Measurements from ENCODE around the gene TACC2. TPM values are rescaled to one million over a fixed set of nuclear protein-coding genes. Genes with fewer than 3 reads are reported as not detected.

The TACC2 gene
- total RNA-seq, 1 donor from 2014 or later = not detected

DNA sequence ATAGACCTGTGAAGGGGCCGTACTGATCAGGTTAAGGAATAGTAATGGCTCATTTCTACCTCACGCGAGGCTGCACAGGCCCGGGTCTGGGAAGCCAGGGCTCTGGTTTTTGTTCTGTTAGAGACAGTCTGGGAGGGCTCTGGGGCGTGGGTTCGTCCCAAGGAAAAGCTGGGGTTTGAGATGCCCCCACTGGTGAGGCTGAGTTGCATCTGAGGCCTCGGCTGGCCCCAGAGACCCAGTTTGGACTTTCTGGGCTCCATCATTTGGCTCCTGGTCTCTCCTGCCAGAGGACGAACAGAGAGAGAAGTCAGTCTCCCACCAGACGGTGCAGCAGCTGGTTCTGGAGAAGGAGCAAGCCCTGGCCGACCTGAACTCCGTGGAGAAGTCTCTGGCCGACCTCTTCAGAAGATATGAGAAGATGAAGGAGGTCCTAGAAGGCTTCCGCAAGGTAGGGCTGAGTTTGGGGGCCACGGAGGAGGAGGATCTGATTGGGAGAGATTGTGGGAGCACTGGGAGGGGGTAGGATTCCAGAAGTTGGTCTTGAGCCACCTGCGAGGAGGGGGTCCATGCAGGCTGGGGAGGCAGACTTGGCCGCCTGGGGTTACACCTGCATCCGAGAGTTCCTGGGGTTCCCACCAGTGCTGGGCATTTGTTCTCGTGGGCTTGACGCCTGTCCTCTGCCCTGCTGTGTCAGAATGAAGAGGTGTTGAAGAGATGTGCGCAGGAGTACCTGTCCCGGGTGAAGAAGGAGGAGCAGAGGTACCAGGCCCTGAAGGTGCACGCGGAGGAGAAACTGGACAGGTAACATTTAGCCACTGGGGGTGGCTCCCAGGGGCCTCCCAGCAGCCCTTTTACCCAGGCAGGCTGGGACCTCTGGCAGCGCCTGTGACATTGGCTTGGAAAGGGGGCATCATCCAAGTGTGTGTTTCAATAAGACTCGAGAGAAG is 259.7 kb downstream of the TACC2 start:
- intact Hi-C loops (cut with micrococcal nuclease) = no loop called here
- H3K36me3 Mint-ChIP-seq (ENCODE audit: low read depth) = no peaks in the 10 kb centered on the region
- H3K4me3 Mint-ChIP-seq = no peak overlapping the region
- H3K27me3 Mint-ChIP-seq (ENCODE audit: insufficient read depth) = peaks cover 2% of the 10 kb centered on the region
- H3K27ac Mint-ChIP-seq = no peak overlapping the region
- H3K4me1 Mint-ChIP-seq (ENCODE audit: low read depth) = no peaks in the 10 kb centered on the region
- no peaks in the 10 kb centered on the region for H3K9me3 Mint-ChIP-seq
- no peak for DNase-seq (ENCODE audit: low spot score)

DNA sequence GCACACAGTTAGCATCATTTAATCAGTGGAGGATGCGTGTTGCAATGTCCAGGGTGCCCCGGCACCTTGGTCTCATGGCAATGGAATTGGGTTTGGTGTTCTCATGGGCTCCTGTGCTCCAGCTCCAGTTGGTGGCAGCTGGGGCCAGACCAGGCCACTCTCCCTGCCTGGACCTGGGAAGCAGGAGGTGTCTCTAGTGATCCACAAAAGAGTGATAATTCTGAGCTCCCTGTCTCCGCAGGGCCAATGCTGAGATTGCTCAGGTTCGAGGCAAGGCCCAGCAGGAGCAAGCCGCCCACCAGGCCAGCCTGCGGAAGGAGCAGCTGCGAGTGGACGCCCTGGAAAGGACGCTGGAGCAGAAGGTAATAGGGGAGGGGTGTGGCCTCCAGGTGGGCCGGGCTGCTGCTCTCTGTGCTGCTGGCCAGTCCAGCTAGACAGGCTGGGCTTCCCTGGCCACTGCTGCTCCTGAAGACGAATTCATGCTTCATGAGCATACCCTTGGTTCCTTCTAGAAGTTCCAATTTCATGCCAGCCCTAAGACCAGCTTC is 260.4 kb downstream of the TACC2 start:
- no peak overlapping the region for H3K27ac Mint-ChIP-seq
- peaks cover 2% of the 10 kb centered on the region for H3K27me3 Mint-ChIP-seq (ENCODE audit: insufficient read depth)
- H3K9me3 Mint-ChIP-seq = no peaks in the 10 kb centered on the region
- no peaks in the 10 kb centered on the region for H3K4me1 Mint-ChIP-seq (ENCODE audit: low read depth)
- intact Hi-C loops (cut with micrococcal nuclease) = no loop called here
- DNase-seq (ENCODE audit: low spot score) = no peak
- H3K4me3 Mint-ChIP-seq = no peak overlapping the region
- H3K36me3 Mint-ChIP-seq (ENCODE audit: low read depth) = no peaks in the 10 kb centered on the region

DNA sequence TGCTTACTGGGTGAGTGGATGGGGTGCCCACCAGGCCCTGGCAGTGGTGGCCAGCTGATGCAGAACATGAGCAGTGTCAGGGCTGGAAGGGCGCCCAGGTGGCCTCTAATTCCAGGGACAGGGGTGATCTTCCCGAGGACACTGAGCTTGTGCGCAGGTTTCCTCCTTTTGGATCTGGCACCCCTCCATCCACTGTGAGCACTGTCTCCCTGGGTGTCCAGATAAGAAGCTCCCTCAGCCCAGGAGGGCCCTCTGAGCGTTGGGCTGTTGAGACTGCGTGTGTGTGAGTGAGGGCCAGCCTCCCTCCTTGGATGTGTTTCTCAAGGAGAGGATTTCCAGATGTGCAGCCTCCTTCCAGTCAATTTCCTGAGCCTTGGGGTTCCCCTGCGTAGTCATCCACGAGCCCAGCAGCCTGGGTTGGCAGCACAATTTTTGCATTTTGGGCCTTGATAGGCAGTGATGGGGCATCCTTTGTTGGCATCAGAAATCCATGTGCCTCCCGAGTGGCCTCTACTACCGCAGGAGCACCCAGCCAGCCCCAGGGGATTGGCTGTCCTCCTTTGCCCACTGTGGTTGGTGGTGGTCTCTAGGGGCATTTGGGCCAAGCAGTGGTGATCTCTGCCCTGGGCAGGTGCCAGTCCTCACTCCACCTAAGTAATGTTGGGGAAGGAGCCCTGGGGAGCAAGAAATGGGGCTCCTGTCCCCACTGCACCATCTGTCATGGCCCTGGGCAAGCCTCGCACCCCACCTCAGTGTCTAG is 261.2 kb downstream of the TACC2 start:
- intact Hi-C loops (cut with micrococcal nuclease) = no loop called here
- Mint-ChIP-seq H3K4me3 (no peak overlapping the region), H3K4me1 (ENCODE audit: low read depth) (no peaks in the 10 kb centered on the region), H3K36me3 (ENCODE audit: low read depth) (no peaks in the 10 kb centered on the region), H3K9me3 (no peaks in the 10 kb centered on the region), H3K27me3 (ENCODE audit: insufficient read depth) (peaks cover 2% of the 10 kb centered on the region), H3K27ac (no peak overlapping the region)
- no peak for DNase-seq (ENCODE audit: low spot score)

DNA sequence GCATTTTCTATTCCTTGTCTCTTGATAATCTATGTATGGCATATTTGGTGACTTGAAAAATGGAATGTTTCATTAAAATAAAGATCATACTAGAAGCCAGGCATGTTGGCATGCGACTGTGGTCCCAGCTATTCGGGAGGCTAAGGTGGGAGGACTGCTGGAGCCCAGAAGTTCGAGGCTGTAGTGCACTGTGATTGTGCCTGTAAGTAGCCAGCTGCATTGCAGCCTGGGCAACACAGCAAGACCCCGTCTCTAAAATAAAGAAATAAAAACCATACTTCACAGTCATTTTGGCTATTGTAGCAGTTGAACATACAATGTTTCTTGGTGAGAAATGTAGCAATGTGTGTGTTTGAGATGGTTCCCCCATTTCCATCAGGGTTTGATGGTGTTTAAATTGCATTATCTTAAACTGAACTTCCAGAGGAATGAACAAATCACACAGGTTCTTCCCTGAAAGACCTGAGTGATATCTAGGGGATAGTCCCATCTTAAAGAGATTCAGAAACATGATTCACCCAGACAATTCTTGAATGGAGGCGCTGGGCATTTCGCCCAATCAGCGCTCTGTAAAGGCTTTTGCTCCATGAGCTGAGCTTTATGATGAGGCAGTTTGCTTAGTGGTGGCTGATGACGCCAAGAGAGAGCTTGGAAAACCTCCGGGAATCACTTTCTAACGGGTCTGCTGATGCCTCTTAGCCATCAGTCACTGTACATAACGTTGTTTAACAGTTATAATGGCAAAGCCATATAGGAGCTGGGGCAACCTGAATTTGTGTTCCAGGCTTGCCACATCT is 262.7 kb downstream of the TACC2 start:
- no peaks in the 10 kb centered on the region for H3K4me1 Mint-ChIP-seq (ENCODE audit: low read depth)
- intact Hi-C loops (cut with micrococcal nuclease) = no loop called here
- no peaks in the 10 kb centered on the region for H3K9me3 Mint-ChIP-seq
- no peak overlapping the region for H3K4me3 Mint-ChIP-seq
- H3K27me3 Mint-ChIP-seq (ENCODE audit: insufficient read depth) = peaks cover 2% of the 10 kb centered on the region
- no peak overlapping the region for H3K27ac Mint-ChIP-seq
- DNase-seq (ENCODE audit: low spot score) = no peak
- no peaks in the 10 kb centered on the region for H3K36me3 Mint-ChIP-seq (ENCODE audit: low read depth)

DNA sequence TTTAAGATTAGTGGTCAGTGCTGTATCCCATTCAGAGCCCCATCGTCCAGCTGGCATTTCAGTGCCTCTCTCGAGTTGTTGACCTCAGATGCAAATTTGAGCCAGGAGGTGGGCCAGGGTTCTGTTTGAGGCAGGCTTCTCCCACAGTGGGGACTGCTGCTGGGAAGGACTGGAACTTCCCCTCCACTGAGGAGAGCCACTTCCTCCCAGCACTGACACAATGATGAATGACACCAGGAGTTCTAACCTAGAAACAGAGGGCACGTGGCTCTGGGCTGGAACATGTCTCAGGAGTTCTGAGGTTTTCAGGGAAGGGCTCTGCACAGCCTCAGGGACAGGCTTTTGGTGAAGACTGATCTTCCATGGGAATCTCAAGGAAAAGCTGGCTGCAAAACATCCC is 263.8 kb downstream of the TACC2 start:
- intact Hi-C loops (cut with micrococcal nuclease) = no loop called here
- H3K27ac Mint-ChIP-seq = no peak overlapping the region

DNA sequence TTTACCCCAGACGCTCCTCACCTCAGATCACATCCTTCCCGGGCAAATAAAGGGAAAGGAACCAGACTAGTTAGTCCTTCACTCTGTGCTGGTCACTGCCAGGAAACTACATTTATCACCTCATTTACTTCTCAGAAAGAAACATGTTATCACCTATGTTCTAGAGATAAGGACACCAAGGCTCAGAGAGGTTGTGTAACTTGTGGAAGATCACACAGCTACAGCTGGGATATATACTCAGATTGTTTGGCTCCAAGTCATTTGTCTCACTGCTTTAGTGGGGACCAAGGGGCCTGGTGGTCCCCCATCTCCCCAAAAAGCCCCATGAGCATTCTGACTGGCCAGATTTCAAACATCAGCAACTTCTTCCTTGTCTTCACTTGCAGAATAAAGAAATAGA is 264.6 kb downstream of the TACC2 start:
- H3K36me3 Mint-ChIP-seq (ENCODE audit: low read depth) = no peaks in the 10 kb centered on the region
- H3K9me3 Mint-ChIP-seq = no peaks in the 10 kb centered on the region
- intact Hi-C loops (cut with micrococcal nuclease) = no loop called here
- H3K4me1 Mint-ChIP-seq (ENCODE audit: low read depth) = no peaks in the 10 kb centered on the region
- H3K4me3 Mint-ChIP-seq = no peak overlapping the region
- DNase-seq (ENCODE audit: low spot score) = no peak
- H3K27me3 Mint-ChIP-seq (ENCODE audit: insufficient read depth) = peaks cover 2% of the 10 kb centered on the region
- H3K27ac Mint-ChIP-seq = no peak overlapping the region

More for the DNA sequence above, 263.8 kb downstream of the TACC2 start:
- H3K27me3 Mint-ChIP-seq (ENCODE audit: insufficient read depth) = peaks cover 2% of the 10 kb centered on the region
- H3K4me3 Mint-ChIP-seq = no peak overlapping the region
- no peaks in the 10 kb centered on the region for H3K36me3 Mint-ChIP-seq (ENCODE audit: low read depth)
- no peaks in the 10 kb centered on the region for H3K4me1 Mint-ChIP-seq (ENCODE audit: low read depth)
- no peak for DNase-seq (ENCODE audit: low spot score)
- no peaks in the 10 kb centered on the region for H3K9me3 Mint-ChIP-seq

DNA sequence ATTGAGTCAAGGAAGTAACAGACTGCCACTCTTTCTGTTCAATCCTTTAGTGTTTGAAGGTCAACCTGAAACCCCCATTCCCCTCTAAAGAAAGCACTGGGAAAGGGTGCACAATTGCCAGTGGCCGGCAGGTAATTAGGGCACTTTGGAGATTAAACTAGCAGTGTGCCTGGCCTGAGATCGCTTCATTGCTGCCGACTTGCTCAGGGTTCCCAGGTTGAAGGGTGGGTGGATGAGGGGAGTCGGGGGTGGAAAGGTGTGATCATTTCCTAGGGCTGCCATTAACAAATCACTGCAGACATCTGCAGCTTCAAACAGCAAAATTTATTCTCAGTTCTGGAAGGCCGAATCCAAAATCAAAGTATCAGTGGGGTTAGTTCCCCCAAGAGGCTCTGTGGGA is 265.9 kb downstream of the TACC2 start:
- Mint-ChIP-seq H3K36me3 (ENCODE audit: low read depth) (no peaks in the 10 kb centered on the region), H3K4me3 (no peak overlapping the region), H3K27me3 (ENCODE audit: insufficient read depth) (peaks cover 2% of the 10 kb centered on the region), H3K27ac (no peak overlapping the region), H3K4me1 (ENCODE audit: low read depth) (no peaks in the 10 kb centered on the region), H3K9me3 (no peaks in the 10 kb centered on the region)
- no peak for DNase-seq (ENCODE audit: low spot score)
- intact Hi-C loops (cut with micrococcal nuclease) = no loop called here

DNA sequence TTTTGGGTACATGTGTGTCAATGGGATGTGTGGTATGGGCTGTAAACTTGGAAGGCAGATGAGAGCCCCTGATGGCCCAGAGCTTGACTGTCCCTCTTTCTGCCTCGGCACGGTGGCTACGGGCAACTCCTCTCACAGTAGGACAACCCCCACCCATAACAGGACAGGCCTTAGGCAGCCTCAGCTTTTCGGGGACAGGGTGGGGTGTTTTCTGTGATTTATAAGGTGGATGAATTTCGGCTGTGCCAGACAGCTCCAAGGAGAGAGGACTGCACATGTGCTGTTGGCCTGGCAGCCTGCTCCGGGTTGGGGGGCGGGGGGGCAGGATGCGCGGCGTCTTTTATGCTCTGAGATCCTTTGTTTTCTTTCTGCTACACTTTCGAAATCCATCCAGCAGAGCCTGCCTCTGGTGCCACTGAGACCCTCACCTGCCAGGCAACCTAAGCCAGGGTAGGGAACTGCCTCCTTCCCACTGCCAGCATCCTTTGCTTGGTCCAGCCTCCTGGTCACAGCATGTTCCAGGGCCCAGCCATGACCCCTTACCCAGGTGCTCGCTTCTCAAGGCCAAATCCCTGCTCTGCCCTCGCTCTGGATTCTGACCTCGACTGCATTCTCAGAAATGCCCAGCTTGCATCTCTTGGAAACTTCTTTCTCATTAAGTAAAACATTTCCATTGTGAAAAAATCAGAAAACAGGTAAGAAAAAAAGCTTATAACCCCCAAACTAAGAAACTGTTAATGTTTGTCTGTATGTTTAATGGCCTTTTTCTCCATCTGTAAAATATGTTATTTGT is 266.7 kb downstream of the TACC2 start:
- no peak for DNase-seq (ENCODE audit: low spot score)
- no peak overlapping the region for H3K27ac Mint-ChIP-seq
- intact Hi-C loops (cut with micrococcal nuclease) = no loop called here
- H3K9me3 Mint-ChIP-seq = no peaks in the 10 kb centered on the region
- no peak overlapping the region for H3K4me3 Mint-ChIP-seq
- H3K36me3 Mint-ChIP-seq (ENCODE audit: low read depth) = no peaks in the 10 kb centered on the region
- H3K27me3 Mint-ChIP-seq (ENCODE audit: insufficient read depth) = peaks cover 2% of the 10 kb centered on the region
- H3K4me1 Mint-ChIP-seq (ENCODE audit: low read depth) = no peaks in the 10 kb centered on the region

DNA sequence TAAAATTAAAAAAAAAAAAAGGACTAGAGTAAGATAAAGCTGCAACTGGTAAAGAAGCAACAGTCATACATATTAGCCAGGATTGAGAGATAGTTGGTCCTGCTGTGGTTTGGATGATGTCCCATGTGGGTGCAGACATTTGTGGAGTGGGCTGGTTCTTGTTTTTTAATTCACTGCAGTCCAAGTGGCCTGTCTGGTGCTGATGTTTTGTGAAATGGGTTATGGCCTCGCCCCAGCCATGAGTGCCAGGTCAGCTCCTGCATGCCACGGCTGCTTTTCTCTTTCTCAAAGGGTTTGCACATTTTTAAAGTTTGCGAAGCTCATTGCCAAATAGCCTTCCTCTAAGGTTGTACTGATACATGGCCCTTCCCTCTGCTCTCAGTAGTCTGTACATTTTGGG is 268.1 kb downstream of the TACC2 start:
- Mint-ChIP-seq H3K4me3 (no peak overlapping the region), H3K9me3 (no peaks in the 10 kb centered on the region), H3K27me3 (ENCODE audit: insufficient read depth) (no peaks in the 10 kb centered on the region), H3K36me3 (ENCODE audit: low read depth) (no peaks in the 10 kb centered on the region), H3K4me1 (ENCODE audit: low read depth) (no peaks in the 10 kb centered on the region), H3K27ac (no peak overlapping the region)
- DNase-seq (ENCODE audit: low spot score) = no peak
- intact Hi-C loops (cut with micrococcal nuclease) = no loop called here

DNA sequence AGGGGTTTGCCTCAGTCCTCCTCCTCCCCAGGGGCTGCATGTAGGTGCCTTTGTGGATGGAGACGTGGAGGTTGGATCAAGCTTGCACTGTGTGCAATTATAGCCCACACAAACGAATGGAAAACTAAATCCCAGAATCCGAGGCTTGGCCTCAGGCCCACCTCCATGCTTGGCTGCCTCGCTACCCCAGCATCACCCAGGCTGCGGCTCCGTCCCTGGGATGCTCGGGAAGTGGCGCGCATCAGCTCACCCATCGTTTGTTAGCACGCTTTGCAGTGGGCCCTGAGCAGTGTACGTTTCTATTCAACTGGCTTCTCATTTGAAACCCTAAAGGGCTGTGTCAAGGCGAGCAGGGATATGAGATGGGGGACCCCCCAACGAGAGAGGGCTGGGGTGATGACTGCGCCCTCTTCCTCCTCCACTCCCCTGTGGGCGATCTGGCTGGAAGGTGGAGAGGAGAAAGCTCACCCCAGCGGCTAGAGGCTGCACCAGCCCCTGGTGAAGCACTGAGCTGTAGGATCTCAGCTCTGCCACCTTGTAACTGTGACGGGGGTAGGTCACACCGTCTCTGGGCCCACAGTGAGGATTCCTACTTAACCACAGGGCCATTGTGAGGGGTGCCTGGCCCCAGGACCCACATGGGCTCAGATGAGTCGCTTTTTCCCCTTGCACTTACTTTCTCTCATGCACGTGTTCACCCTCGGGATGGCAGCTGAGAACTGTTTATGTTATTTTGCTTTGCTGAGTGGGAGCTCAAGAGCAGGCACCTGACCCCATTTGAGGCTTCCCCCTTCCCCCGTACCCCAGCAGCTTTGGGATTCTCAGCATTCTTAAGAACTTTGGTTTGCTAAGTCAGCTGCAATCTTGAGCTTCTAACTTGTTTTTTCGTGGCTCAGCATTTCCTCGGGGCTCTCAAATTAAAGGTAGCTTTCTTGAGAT is 269.4 kb downstream of the TACC2 start:
- no peak for DNase-seq (ENCODE audit: low spot score)
- peaks cover 6% of the 10 kb centered on the region for H3K9me3 Mint-ChIP-seq
- intact Hi-C loops (cut with micrococcal nuclease) = no loop called here
- no peak overlapping the region for H3K27ac Mint-ChIP-seq
- H3K4me1 Mint-ChIP-seq (ENCODE audit: low read depth) = no peaks in the 10 kb centered on the region
- peaks cover 3% of the 10 kb centered on the region for H3K27me3 Mint-ChIP-seq (ENCODE audit: insufficient read depth)
- H3K4me3 Mint-ChIP-seq = no peak overlapping the region
- H3K36me3 Mint-ChIP-seq (ENCODE audit: low read depth) = no peaks in the 10 kb centered on the region

DNA sequence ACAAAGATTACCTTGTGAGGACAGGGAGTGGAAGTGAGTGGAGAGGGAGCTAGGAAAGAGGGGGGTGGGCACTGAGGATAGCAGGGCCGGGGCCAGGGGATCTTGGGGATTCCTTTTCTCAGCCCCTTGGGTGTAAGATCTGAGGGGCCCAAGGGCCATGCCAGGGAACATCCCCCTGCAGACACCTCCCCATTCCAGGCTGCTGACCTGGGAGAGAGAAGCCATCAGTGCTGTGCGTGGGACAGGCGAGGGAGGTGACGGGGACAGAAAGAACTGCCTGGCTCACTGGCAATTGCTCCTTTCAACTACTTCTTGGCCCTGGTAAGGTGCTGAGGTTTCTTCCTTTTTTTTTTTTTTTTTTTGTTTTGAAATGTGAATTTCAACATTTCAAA is 270.1 kb downstream of the TACC2 start:
- peaks cover 8% of the 10 kb centered on the region for H3K9me3 Mint-ChIP-seq
- intact Hi-C loops (cut with micrococcal nuclease) = no loop called here
- no peak overlapping the region for H3K27ac Mint-ChIP-seq
- H3K4me1 Mint-ChIP-seq (ENCODE audit: low read depth) = no peaks in the 10 kb centered on the region
- no peak overlapping the region for H3K4me3 Mint-ChIP-seq
- DNase-seq (ENCODE audit: low spot score) = no peak
- no peaks in the 10 kb centered on the region for H3K36me3 Mint-ChIP-seq (ENCODE audit: low read depth)
- H3K27me3 Mint-ChIP-seq (ENCODE audit: insufficient read depth) = peaks cover 5% of the 10 kb centered on the region
